ENCODE results near the gene TAF8.

TAF8 gene

DNA sequence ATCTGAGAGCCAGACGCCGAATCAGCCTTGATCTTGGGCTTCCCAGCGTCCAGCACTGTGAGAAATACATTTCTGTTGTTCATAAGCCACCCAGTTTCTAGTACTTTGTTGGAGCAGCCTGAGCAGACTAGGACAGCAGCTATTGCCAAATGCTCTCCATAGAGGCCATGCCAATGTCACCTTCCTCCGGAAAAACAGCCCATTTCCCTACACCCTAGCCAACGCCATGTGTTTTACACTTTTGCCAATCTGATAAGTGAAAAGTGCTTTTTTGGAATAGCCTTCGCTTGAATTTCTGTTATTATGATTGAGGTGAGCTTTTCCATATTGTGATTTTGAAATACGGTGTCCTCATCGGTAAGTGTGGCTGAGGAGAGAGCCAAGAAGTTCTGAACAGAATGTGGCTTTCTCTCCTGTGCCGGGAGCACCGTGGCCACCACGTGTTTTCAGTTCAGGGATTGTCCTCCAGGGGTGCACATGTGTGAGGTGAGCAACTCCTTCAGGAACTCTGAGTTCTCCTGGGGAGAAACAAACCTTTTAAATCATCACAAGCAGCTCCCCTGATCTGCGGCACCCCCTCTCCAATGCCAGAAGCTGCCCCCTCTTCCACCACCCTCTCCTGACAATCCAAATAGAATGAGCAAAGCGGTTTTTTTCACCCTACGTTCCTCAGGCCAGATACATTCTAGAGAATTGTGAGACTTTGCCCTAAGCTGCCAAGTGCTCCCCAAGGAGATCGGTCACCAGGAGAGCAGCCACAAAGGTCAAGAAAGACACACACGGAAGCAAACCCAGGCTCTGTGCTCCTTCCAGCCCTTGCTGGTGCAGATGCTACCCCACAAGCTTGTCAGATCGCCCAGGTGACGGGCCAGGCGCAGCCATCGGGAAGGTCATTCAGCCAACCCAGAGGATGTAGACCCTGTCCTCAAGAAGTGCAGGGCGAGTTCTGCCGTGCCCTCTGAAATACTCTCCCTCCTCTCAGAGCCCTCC, 36.0 kb downstream of the TAF8 start:
- Histone ChIP-seq H3K4me3 (ENCODE audit: low read length, poor library complexity, severe bottlenecking) (no peak overlapping the region), H3K9me2 (replicated peaks; ENCODE audit: low read depth, low read length) (no peaks in the 10 kb centered on the region), H2AFZ (ENCODE audit: low read length) (no peak overlapping the region), H3K9ac (ENCODE audit: low read depth, low read length, poor library complexity, severe bottlenecking) (no peak overlapping the region), H3K9me3 (ENCODE audit: insufficient read depth, low read depth, low read length) (no peaks in the 10 kb centered on the region), H3F3A (ENCODE audit: low read depth) (no peaks in the 10 kb centered on the region), H3K4me1 (ENCODE audit: insufficient read depth, low read length, poor library complexity, severe bottlenecking) (no peaks in the 10 kb centered on the region), H3K4me2 (ENCODE audit: low read depth, low read length, poor library complexity, severe bottlenecking) (no peak overlapping the region), H3K79me2 (ENCODE audit: insufficient read depth, low read length) (no peaks in the 10 kb centered on the region), H3K36me3 (ENCODE audit: insufficient read depth, low read length) (no peaks in the 10 kb centered on the region; the same call in 1 of the 2 replicates), H4K20me1 (ENCODE audit: insufficient read depth, low read length, poor library complexity, severe bottlenecking) (no peaks in the 10 kb centered on the region), H3K27me3 (ENCODE audit: insufficient read depth, low read length, poor library complexity, severe bottlenecking) (no peaks in the 10 kb centered on the region)
- TF ChIP-seq, protein P1, sequence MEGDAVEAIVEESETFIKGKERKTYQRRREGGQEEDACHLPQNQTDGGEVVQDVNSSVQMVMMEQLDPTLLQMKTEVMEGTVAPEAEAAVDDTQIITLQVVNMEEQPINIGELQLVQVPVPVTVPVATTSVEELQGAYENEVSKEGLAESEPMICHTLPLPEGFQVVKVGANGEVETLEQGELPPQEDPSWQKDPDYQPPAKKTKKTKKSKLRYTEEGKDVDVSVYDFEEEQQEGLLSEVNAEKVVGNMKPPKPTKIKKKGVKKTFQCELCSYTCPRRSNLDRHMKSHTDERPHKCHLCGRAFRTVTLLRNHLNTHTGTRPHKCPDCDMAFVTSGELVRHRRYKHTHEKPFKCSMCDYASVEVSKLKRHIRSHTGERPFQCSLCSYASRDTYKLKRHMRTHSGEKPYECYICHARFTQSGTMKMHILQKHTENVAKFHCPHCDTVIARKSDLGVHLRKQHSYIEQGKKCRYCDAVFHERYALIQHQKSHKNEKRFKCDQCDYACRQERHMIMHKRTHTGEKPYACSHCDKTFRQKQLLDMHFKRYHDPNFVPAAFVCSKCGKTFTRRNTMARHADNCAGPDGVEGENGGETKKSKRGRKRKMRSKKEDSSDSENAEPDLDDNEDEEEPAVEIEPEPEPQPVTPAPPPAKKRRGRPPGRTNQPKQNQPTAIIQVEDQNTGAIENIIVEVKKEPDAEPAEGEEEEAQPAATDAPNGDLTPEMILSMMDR (conservative IDR thresholded peaks at IDR 0.05; ENCODE audit: low read length), result no peak; the same call in 1 of the 2 replicates
- TF ChIP-seq EZH2phosphoT487 (IDR thresholded peaks at IDR 0.05; ENCODE audit: borderline replicate concordance), result no peak

DNA sequence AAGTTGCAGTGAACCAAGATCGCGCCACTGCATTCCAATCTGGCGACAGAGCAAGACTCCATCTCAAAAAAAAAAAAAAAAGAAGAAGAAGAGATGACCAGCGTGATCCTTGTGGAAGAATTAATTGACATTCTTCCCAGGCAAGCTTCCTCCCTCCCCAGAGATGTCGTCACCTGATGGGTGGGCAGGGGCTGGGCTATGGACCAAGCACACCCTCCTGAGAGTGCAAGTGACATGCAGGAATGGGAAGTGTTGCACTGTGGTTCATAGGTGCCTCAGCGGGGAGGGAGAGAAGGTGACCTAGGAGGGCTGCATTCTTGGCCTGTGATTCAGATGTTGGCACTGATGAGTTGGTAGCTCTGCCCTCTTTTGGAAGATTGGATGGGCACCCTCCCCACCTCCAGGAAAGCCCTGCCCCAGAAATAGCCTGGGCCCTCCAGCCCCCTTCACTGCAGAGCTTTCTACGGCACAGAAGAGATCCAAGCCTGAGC, 37.8 kb downstream of the TAF8 start:
- TF ChIP-seq, protein P1 (conservative IDR thresholded peaks at IDR 0.05; ENCODE audit: low read length), result no peak
- TF ChIP-seq EZH2phosphoT487 (IDR thresholded peaks at IDR 0.05; ENCODE audit: borderline replicate concordance), result no peak
- Histone ChIP-seq H3K4me1 (ENCODE audit: insufficient read depth, low read length, poor library complexity, severe bottlenecking) (no peaks in the 10 kb centered on the region), H3K9me3 (ENCODE audit: insufficient read depth, low read depth, low read length) (no peaks in the 10 kb centered on the region), H3K9ac (ENCODE audit: low read depth, low read length, poor library complexity, severe bottlenecking) (no peak overlapping the region), H2AFZ (ENCODE audit: low read length) (no peak overlapping the region), H3F3A (ENCODE audit: low read depth) (no peaks in the 10 kb centered on the region), H3K36me3 (ENCODE audit: insufficient read depth, low read length) (no peaks in the 10 kb centered on the region), H3K4me2 (ENCODE audit: low read depth, low read length, poor library complexity, severe bottlenecking) (no peak overlapping the region), H3K4me3 (ENCODE audit: low read length, poor library complexity, severe bottlenecking) (no peak overlapping the region), H3K9me2 (replicated peaks; ENCODE audit: low read depth, low read length) (no peaks in the 10 kb centered on the region), H3K79me2 (ENCODE audit: insufficient read depth, low read length) (no peaks in the 10 kb centered on the region), H4K20me1 (ENCODE audit: insufficient read depth, low read length, poor library complexity, severe bottlenecking) (no peaks in the 10 kb centered on the region), H3K27me3 (ENCODE audit: insufficient read depth, low read length, poor library complexity, severe bottlenecking) (no peaks in the 10 kb centered on the region)

DNA sequence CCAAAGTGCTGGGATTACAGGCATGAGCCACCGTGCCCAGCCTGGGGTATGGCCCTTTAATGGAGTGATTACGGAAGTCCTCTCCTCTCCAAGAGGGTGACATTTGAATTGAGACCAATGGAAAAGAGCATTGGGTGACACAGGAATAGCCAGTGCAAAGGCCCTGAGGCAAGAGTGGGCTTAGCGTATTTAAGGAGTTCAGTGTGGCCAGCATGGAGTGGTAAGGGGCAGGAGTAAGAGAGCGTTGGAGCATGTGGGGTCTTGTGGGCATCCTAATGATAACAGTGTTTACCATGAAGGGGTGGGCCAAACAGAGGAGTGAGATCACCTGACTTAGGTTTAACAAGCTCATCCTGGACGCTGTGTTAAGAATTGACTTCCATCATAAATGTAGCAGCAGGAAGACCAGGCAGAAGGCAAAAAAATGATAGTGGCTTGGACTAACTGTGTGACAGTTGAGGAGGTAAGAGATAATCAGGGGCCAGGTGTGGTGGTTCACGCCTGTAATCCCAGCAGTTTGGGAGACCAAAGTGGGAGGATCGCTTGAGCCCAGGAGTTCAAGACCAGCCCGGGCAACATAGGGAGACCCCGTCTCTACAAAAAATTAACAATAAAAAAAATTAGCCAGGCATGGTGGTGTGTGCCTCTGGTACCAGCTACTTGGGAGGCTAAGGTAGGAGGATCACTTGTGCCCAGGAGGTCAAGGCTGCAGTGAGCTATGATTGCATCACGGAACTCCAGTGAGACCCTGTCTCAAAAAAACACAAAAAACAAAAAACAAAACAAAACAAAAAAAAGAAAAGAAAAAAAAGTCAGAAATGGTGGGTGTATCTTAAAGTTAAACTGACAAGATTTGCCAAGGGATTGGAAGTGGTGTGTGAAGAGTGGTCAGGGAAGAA, 40.7 kb downstream of the TAF8 start:
- TF ChIP-seq, protein P1 (conservative IDR thresholded peaks at IDR 0.05; ENCODE audit: low read length), result no peak
- TF ChIP-seq EZH2phosphoT487 (IDR thresholded peaks at IDR 0.05; ENCODE audit: borderline replicate concordance), result no peak
- no peaks in the 10 kb centered on the region for H3K36me3 ChIP-seq (ENCODE audit: insufficient read depth, low read length)
- H3K79me2 ChIP-seq (ENCODE audit: insufficient read depth, low read length), result no peaks in the 10 kb centered on the region
- H3K4me1 ChIP-seq (ENCODE audit: insufficient read depth, low read length, poor library complexity, severe bottlenecking), result no peaks in the 10 kb centered on the region
- no peak overlapping the region for H3K4me3 ChIP-seq (ENCODE audit: low read length, poor library complexity, severe bottlenecking)
- H3K9ac ChIP-seq (ENCODE audit: low read depth, low read length, poor library complexity, severe bottlenecking), result no peak overlapping the region
- H3K9me2 ChIP-seq (replicated peaks; ENCODE audit: low read depth, low read length), result no peaks in the 10 kb centered on the region
- H3K4me2 ChIP-seq (ENCODE audit: low read depth, low read length, poor library complexity, severe bottlenecking), result no peak overlapping the region
- H3K9me3 ChIP-seq (ENCODE audit: insufficient read depth, low read depth, low read length), result no peaks in the 10 kb centered on the region
- H3K27me3 ChIP-seq (ENCODE audit: insufficient read depth, low read length, poor library complexity, severe bottlenecking), result no peaks in the 10 kb centered on the region
- H2AFZ ChIP-seq (ENCODE audit: low read length), result no peak overlapping the region
- H4K20me1 ChIP-seq (ENCODE audit: insufficient read depth, low read length, poor library complexity, severe bottlenecking), result no peaks in the 10 kb centered on the region
- no peaks in the 10 kb centered on the region for H3F3A ChIP-seq (ENCODE audit: low read depth)
